HepG2 (cell line): Measurements from ENCODE around the gene ZNF414. TPM values are rescaled to one million over a fixed set of nuclear protein-coding genes. Genes with fewer than 3 reads are reported as not detected.
A peak's percentile ranks its signal among the peaks of the same experiment; 100 is the strongest.

Experiments used
- BRCA1 ChIP-seq: sonication (generic); formaldehyde crosslinking; IDR thresholded peaks from 2 replicates; pipeline ENCODE4 v1.4.0; 2020; ENCODE audit warnings: missing genetic modification reagents
- CBX2 ChIP-seq, 2 experiments: fragments of 200-600 bp in 1 of 2; sonication (generic); formaldehyde crosslinking in 1 of 2; IDR thresholded peaks; 2 replicates each; pipeline versions ENCODE4 v1.7.0 to v1.8.1; 2018 to 2022; ENCODE audit warnings: low read depth in 2 of 2, low read length in 1 of 2, mild to moderate bottlenecking in 1 of 2, missing genetic modification reagents in 1 of 2
- E2F1 ChIP-seq: sonication (generic); formaldehyde crosslinking; IDR thresholded peaks from 2 replicates; pipeline ENCODE4 v1.5.0; 2020; ENCODE audit warnings: missing genetic modification reagents
- EHMT2 ChIP-seq: fragments of 200-600 bp; sonication (generic); IDR thresholded peaks from 2 replicates; pipeline ENCODE4 v1.7.0; 2017; ENCODE audit warnings: antibody characterized with exemption, low read depth, low read length, borderline replicate concordance
- FOXA3 ChIP-seq: IDR thresholded peaks from 2 replicates; pipeline ENCODE4 v1.6.1; 2016; ENCODE audit warnings: missing genetic modification reagents, missing compliant biosample characterization
- FOXJ3 ChIP-seq: sonication (generic); formaldehyde crosslinking; IDR thresholded peaks from 2 replicates; pipeline ENCODE4 v1.4.0; 2020; ENCODE audit warnings: missing genetic modification reagents, mild to moderate bottlenecking, borderline replicate concordance
- HOXA9 ChIP-seq: sonication (generic); formaldehyde crosslinking; IDR thresholded peaks from 2 replicates; pipeline ENCODE4 v1.8.1; 2022; ENCODE audit warnings: missing genetic modification reagents, mild to moderate bottlenecking, moderate library complexity, borderline replicate concordance
- KDM5B ChIP-seq: sonication (generic); formaldehyde crosslinking; IDR thresholded peaks from 2 replicates; pipeline ENCODE4 v1.4.0; 2020; ENCODE audit warnings: missing genetic modification reagents, mild to moderate bottlenecking, borderline replicate concordance
- KLF11 ChIP-seq: IDR thresholded peaks from 2 replicates; pipeline ENCODE4 v1.6.1; 2016; ENCODE audit warnings: missing compliant biosample characterization
- MTF1 ChIP-seq: sonication (generic); formaldehyde crosslinking; IDR thresholded peaks from 2 replicates; pipeline ENCODE4 v1.5.0; 2020; ENCODE audit warnings: missing genetic modification reagents
- MYC ChIP-seq: sonication (generic); formaldehyde crosslinking; IDR thresholded peaks from 2 replicates; pipeline ENCODE4 v1.9.0; 2021; ENCODE audit warnings: missing genetic modification reagents, borderline replicate concordance
- PLRG1 ChIP-seq: fragments of 450-650 bp; conservative IDR thresholded peaks from 2 replicates; pipeline ENCODE4 v1.6.1; 2016
- PPARG ChIP-seq: conservative IDR thresholded peaks from 2 replicates; pipeline ENCODE4 v1.6.1; 2016; ENCODE audit warnings: missing biosample characterization, missing genetic modification reagents
- PRMT3 ChIP-seq: sonication (generic); formaldehyde crosslinking; IDR thresholded peaks from 2 replicates; pipeline ENCODE4 v1.8.1; 2022; ENCODE audit warnings: low read depth, mild to moderate bottlenecking, moderate library complexity, missing genetic modification reagents, borderline replicate concordance
- REPIN1 ChIP-seq: sonication (generic); formaldehyde crosslinking; IDR thresholded peaks from 2 replicates; pipeline ENCODE4 v1.8.0; 2022; ENCODE audit warnings: missing genetic modification reagents, low read depth, mild to moderate bottlenecking, borderline replicate concordance
- RORA ChIP-seq: sonication (generic); formaldehyde crosslinking; IDR thresholded peaks from 2 replicates; pipeline ENCODE4 v1.5.0; 2020; ENCODE audit warnings: mild to moderate bottlenecking, missing genetic modification reagents, moderate library complexity
- TBX3 ChIP-seq: fragments of 450-650 bp; IDR thresholded peaks from 2 replicates; pipeline ENCODE4 v1.6.1; 2017; ENCODE audit warnings: antibody characterized with exemption, mild to moderate bottlenecking, inconsistent platforms, borderline replicate concordance
- TMF1 ChIP-seq: sonication (generic); formaldehyde crosslinking; IDR thresholded peaks from 2 replicates; pipeline ENCODE4 v1.8.1; 2022; ENCODE audit warnings: low read depth, missing genetic modification reagents
- ZEB1 ChIP-seq: IDR thresholded peaks from 2 replicates; pipeline ENCODE4 v1.6.1; 2012; ENCODE audit warnings: mild to moderate bottlenecking, low read depth, inconsistent platforms; ENCODE audit not compliant: insufficient replicate concordance
- ZFY ChIP-seq: sonication (generic); formaldehyde crosslinking; IDR thresholded peaks from 2 replicates; pipeline ENCODE4 v1.4.0; 2020; ENCODE audit warnings: missing genetic modification reagents
- ZNF276 ChIP-seq: sonication (generic); formaldehyde crosslinking; IDR thresholded peaks from 2 replicates; pipeline ENCODE4 v1.4.0; 2020; ENCODE audit warnings: mild to moderate bottlenecking, low read depth, missing genetic modification reagents
- ZNF280B ChIP-seq: sonication (generic); formaldehyde crosslinking; IDR thresholded peaks from 2 replicates; pipeline ENCODE4 v1.5.0; 2020; ENCODE audit warnings: missing genetic modification reagents, mild to moderate bottlenecking, borderline replicate concordance
- ZNF510 ChIP-seq: sonication (generic); formaldehyde crosslinking; IDR thresholded peaks from 2 replicates; pipeline ENCODE4 v1.4.0; 2020; ENCODE audit warnings: low read depth, mild to moderate bottlenecking, missing genetic modification reagents
- ZNF564 ChIP-seq: sonication (generic); formaldehyde crosslinking; IDR thresholded peaks from 2 replicates; pipeline ENCODE4 v1.8.1; 2023; ENCODE audit warnings: mild to moderate bottlenecking, missing genetic modification reagents
- ZNF605 ChIP-seq: sonication (generic); formaldehyde crosslinking; IDR thresholded peaks from 2 replicates; pipeline ENCODE4 v1.8.0; 2022; ENCODE audit warnings: mild to moderate bottlenecking, missing genetic modification reagents
- polyA plus RNA-seq, 8 experiments: library from polyadenylated mRNA; depleted of rRNA in 3 of 8; stranded (reverse) in 7 of 8; unstranded in 1 of 8; fragments of >200 nt; fragmentation: Illumina TruSeq in 4 of 8; extraction: Trizol in 4 of 8; gene quantifications; 2 replicates each; pipeline versions ENCODE4 v1.2.1 to v1.2.3, GENCODE V29; 2011 to 2016; ENCODE audit warnings: low read depth in 4 of 8, missing spikeins in 1 of 8, mixed read lengths in 1 of 8; ENCODE audit not compliant: insufficient read depth in 1 of 8
- total RNA-seq, 5 experiments: library from RNA; depleted of rRNA; stranded (reverse); fragments of >200 nt; fragmentation: Illumina TruSeq; extraction: Trizol; gene quantifications; 2 replicates each; pipeline ENCODE4 v1.2.3, GENCODE V29; 2016; ENCODE audit warnings: low read depth in 1 of 5

Gene ZNF414
- total and polyA plus RNA-seq, 2 of the 13 experiments (the other 11 are each of a cell fraction or from before 2014, with no cell fraction given) = 2.5 to 4.0 TPM

GRCh38 chr19:8526345-8527091, 12.6 kb upstream of the ZNF414 start (continued):
- TF ChIP-seq FOXJ3 (CRISPR knock-in tag) (no peak), RORA (CRISPR knock-in tag) (no peak), BRCA1 (CRISPR knock-in tag) (no peak), PLRG1 (no peak), MYC (CRISPR knock-in tag) (peak; percentile 79; the same call in 1 of the 2 replicates), E2F1 (CRISPR knock-in tag) (no peak), ZEB1 (peak; percentile 43), ZFY (CRISPR knock-in tag) (peak; percentile 45; the same call in 1 of the 2 replicates), FOXA3 (CRISPR knock-in tag) (no peak), ZNF280B (CRISPR knock-in tag) (no peak), HOXA9 (CRISPR knock-in tag) (no peak), PRMT3 (CRISPR knock-in tag) (no peak), KDM5B (CRISPR knock-in tag) (peak; percentile 68), PPARG (CRISPR knock-in tag) (no peak), CBX2 (IDR thresholded peaks at IDR 0.05; ENCODE audit: low read depth, low read length) (no peak), CBX2 (CRISPR knock-in tag; IDR thresholded peaks at IDR 0.05; ENCODE audit: low read depth) (no peak), REPIN1 (CRISPR knock-in tag) (no peak), EHMT2 (no peak), ZNF605 (CRISPR knock-in tag) (peak; percentile 4; the same call in 1 of the 2 replicates), TMF1 (0 out of 2 replicates have a peak, but pooled peaks have one; percentile 58), TBX3 (no peak), ZNF564 (no peak), ZNF276 (CRISPR knock-in tag) (0 out of 2 replicates have a peak, but pooled peaks have one; percentile 17), ZNF510 (no peak), MTF1 (CRISPR knock-in tag) (no peak), KLF11 (CRISPR knock-in tag) (no peak)
